ENCODE data around the gene HIBCH. TPM values are rescaled to one million over a fixed set of nuclear protein-coding genes. Genes with fewer than 3 reads are reported as not detected.

HIBCH gene
- total RNA-seq, 1 experiment from 2014 or later = 21.7 TPM

- in situ Hi-C loops (cut with HindIII; ENCODE audit: low pct_unique_long_range_greater_than_20kb, low sequenced_read_pairs) (no loop called here), intact Hi-C loops (cut with micrococcal nuclease; ENCODE audit: unreplicated experiment) (no loop called here)
- ATAC-seq = no peak
- no peak for TF ChIP-seq POLR2AphosphoS5 (IDR thresholded peaks at IDR 0.05; ENCODE audit: low read depth, low read length)
- no peak for TF ChIP-seq CTCF (IDR thresholded peaks at IDR 0.05)
- H3K36me3 ChIP-seq (ENCODE audit: control insufficient read depth, insufficient read depth, low read length) = no peaks in the 10 kb centered on the region; the same call in 1 of the 2 replicates
- DNase-seq (ENCODE audit: low read depth, low spot score) = no peak
- no TSS peak for BruUV-seq (replicated peaks)
- H3K27me3 ChIP-seq (ENCODE audit: control insufficient read depth, insufficient read depth, low read length) = no peaks in the 10 kb centered on the region
- ChIA-PET POLR2A (no interaction called here), CTCF (no interaction called here)
- no peaks in the 10 kb centered on the region for H3K9me3 ChIP-seq (ENCODE audit: control insufficient read depth, insufficient read depth, low read depth, low read length)
- H3K27ac ChIP-seq (ENCODE audit: low read length) = no peak overlapping the region
- no peaks in the 10 kb centered on the region for H3K4me1 ChIP-seq (ENCODE audit: control insufficient read depth, insufficient read depth, low read length)
- H3K4me3 ChIP-seq (ENCODE audit: low read depth in 2 of 2, low read length in 2 of 2) = no peak overlapping the region
Measured at GRCh38 chr2:190250421-190250820, 69.2 kb downstream of the HIBCH start.

DNA sequence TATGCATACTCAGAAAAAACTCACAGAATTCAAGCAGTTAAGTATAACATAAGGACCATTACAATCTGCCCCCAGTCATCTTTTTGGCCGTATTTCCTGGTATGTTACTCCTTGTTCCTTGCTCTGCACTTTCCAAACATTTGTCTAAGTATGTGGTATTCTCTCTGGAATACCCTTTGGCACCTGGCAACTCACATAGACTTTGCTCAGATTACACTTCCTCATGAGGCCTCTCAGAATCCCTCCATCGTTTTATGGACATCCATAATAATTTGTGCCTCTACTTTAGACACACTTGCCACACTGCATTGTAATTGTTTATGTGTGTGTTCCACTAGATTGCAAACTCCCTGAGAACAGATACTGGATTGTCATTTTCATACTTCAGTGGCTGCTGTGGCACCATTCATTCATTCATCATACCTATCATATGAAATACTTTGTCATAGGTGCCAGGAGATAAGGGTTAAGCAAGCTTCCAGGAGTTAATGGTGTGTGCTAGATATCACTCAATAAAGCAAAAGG is 84.0 kb downstream of the HIBCH start:
- CTCF ChIA-PET = no interaction called here
- no peak overlapping the region for H3K27ac ChIP-seq (ENCODE audit: low read length)
- BruUV-seq (replicated peaks) = no TSS peak

More for the DNA sequence above, 84.0 kb downstream of the HIBCH start:
- no peaks in the 10 kb centered on the region for H3K4me1 ChIP-seq (ENCODE audit: control insufficient read depth, insufficient read depth, low read length)
- intact Hi-C loops (cut with micrococcal nuclease; ENCODE audit: unreplicated experiment) (no loop called here), in situ Hi-C loops (cut with HindIII; ENCODE audit: low pct_unique_long_range_greater_than_20kb, low sequenced_read_pairs) (no loop called here)
- POLR2A ChIA-PET = no interaction called here
- DNase-seq (ENCODE audit: low read depth, low spot score) (no peak), ATAC-seq (no peak)
- H3K4me3 ChIP-seq (ENCODE audit: low read depth in 2 of 2, low read length in 2 of 2) = no peak overlapping the region
- TF ChIP-seq REST (IDR thresholded peaks at IDR 0.05; ENCODE audit: insufficient read depth in 1 of 2, low read depth in 2 of 2, low read length in 1 of 2) (no peak), TCF7L2 (IDR thresholded peaks at IDR 0.05; ENCODE audit: low read depth, low read length) (no peak), CTCF (IDR thresholded peaks at IDR 0.05) (no peak), SIN3A (IDR thresholded peaks at IDR 0.05; ENCODE audit: borderline replicate concordance, insufficient read depth, low read depth, low read length) (no peak), POLR2AphosphoS5 (IDR thresholded peaks at IDR 0.05; ENCODE audit: low read depth, low read length) (no peak)
- no peaks in the 10 kb centered on the region for H3K36me3 ChIP-seq (ENCODE audit: control insufficient read depth, insufficient read depth, low read length)
- H3K27me3 ChIP-seq (ENCODE audit: control insufficient read depth, insufficient read depth, low read length) = no peaks in the 10 kb centered on the region
- H3K9me3 ChIP-seq (ENCODE audit: control insufficient read depth, insufficient read depth, low read depth, low read length) = no peaks in the 10 kb centered on the region
